A673 (cell line): ENCODE measurements around the gene TCF25. TPM values are rescaled to one million over a fixed set of nuclear protein-coding genes. Genes with fewer than 3 reads are reported as not detected.
A peak's percentile ranks its signal among the peaks of the same experiment; 100 is the strongest.

ENCODE experiments used
- BruUV-seq: library from RNA; stranded (reverse); fragments of 400-500 nt; replicated peaks from 2 replicates; lab custom pipeline; 2021; lab: Mats Ljungman, UMichigan
- CTCF ChIA-PET: fragments of 300-600 bp; sonication (Branson Sonifier 250); formaldehyde crosslinking; loops from one replicate; lab custom pipeline; 2022; ENCODE audit warnings: antibody characterized with exemption; lab: Charles Lee
- POLR2A ChIA-PET: fragments of 300-600 bp; sonication (Branson Sonifier 250); formaldehyde crosslinking; loops from one replicate; lab custom pipeline; 2022; ENCODE audit warnings: antibody characterized with exemption; ENCODE audit not compliant: low non-redundant PET; lab: Charles Lee
- DNase-seq: peaks from one replicate; pipeline ENCODE4 v3.0.0-alpha.2; 2015; ENCODE audit warnings: low spot score
- H3K27ac ChIP-seq: fragments of 200-600 bp; sonication (generic); 2 replicates; pipeline ENCODE4 v1.5.1; 2016; ENCODE audit warnings: mixed run types, low read depth, mild to moderate bottlenecking, mixed read lengths, antibody characterized with exemption, low read length; ENCODE audit not compliant: poor library complexity, severe bottlenecking
- H3K27me3 ChIP-seq: fragments of 200-600 bp; sonication (generic); replicated peaks from 2 replicates; pipeline ENCODE4 v1.6.1; 2017; ENCODE audit warnings: mixed run types, low read depth, mild to moderate bottlenecking, mixed read lengths, antibody characterized with exemption, low read length; ENCODE audit not compliant: insufficient read depth, poor library complexity
- H3K36me3 ChIP-seq: fragments of 200-600 bp; sonication (generic); 2 replicates; pipeline ENCODE4 v1.6.1; 2016; ENCODE audit warnings: mixed run types, mild to moderate bottlenecking, mixed read lengths, antibody characterized with exemption, low read length; ENCODE audit not compliant: insufficient read depth, poor library complexity, severe bottlenecking
- H3K4me1 ChIP-seq: fragments of 200-600 bp; sonication (generic); 2 replicates; pipeline ENCODE4 v1.6.1; 2017; ENCODE audit warnings: mixed run types, mild to moderate bottlenecking, mixed read lengths, antibody characterized with exemption, low read length; ENCODE audit not compliant: insufficient read depth, poor library complexity, severe bottlenecking
- H3K4me3 ChIP-seq: fragments of 200-600 bp; sonication (generic); 2 replicates; pipeline ENCODE4 v1.5.1; 2016; ENCODE audit warnings: low read depth, mixed run types, mild to moderate bottlenecking, mixed read lengths, low read length; ENCODE audit not compliant: poor library complexity, severe bottlenecking
- H3K9me3 ChIP-seq: fragments of 200-600 bp; sonication (generic); 2 replicates; pipeline ENCODE4 v1.6.1; 2016; ENCODE audit warnings: mixed run types, low read depth, mild to moderate bottlenecking, mixed read lengths, antibody characterized with exemption, low read length; ENCODE audit not compliant: poor library complexity, severe bottlenecking
- EZH2 ChIP-seq: fragments of 200-600 bp; sonication (generic); IDR thresholded peaks from 2 replicates; pipeline ENCODE4 v1.6.1; 2017; ENCODE audit warnings: borderline replicate concordance, low read depth, mild to moderate bottlenecking, mixed read lengths, antibody characterized with exemption, low read length; ENCODE audit not compliant: poor library complexity, severe bottlenecking
- intact Hi-C: fragments of 100-400 bp; cut with micrococcal nuclease; formaldehyde crosslinking; loops from one replicate; pipeline ENCODE4 v1.10.0; 2022; ENCODE audit not compliant: unreplicated experiment
- total RNA-seq: library from RNA; stranded (reverse); gene quantifications from 2 replicates; pipeline ENCODE4 v1.2.3, GENCODE V29; 2021
- TF ChIP-seq, protein P1 (sequence below): fragments of 300-800, 200-600 bp; sonication (generic); conservative IDR thresholded peaks from 2 replicates; pipeline ENCODE4 v1.5.1; 2017; ENCODE audit warnings: low read depth, mild to moderate bottlenecking, antibody characterized with exemption, low read length, moderate library complexity, mixed read lengths

The TCF25 gene
- total RNA-seq, 1 experiment from 2014 or later, result 190 TPM

GRCh38 chr16:89827383-89828198, 45.8 kb upstream of the TCF25 start:
- no peak for TF ChIP-seq EZH2
- TF ChIP-seq, protein P1, sequence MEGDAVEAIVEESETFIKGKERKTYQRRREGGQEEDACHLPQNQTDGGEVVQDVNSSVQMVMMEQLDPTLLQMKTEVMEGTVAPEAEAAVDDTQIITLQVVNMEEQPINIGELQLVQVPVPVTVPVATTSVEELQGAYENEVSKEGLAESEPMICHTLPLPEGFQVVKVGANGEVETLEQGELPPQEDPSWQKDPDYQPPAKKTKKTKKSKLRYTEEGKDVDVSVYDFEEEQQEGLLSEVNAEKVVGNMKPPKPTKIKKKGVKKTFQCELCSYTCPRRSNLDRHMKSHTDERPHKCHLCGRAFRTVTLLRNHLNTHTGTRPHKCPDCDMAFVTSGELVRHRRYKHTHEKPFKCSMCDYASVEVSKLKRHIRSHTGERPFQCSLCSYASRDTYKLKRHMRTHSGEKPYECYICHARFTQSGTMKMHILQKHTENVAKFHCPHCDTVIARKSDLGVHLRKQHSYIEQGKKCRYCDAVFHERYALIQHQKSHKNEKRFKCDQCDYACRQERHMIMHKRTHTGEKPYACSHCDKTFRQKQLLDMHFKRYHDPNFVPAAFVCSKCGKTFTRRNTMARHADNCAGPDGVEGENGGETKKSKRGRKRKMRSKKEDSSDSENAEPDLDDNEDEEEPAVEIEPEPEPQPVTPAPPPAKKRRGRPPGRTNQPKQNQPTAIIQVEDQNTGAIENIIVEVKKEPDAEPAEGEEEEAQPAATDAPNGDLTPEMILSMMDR, result no peak
- no TSS peak for BruUV-seq
- H3K36me3 ChIP-seq, result no peaks in the 10 kb centered on the region
- peak overlapping the region; percentile 62 for H3K4me3 ChIP-seq
- intact Hi-C loops, result no loop called here
- H3K27ac ChIP-seq, result peak overlapping the region; percentile 34
- ChIA-PET CTCF (no interaction called here), POLR2A (no interaction called here)
- peaks cover 5% of the 10 kb centered on the region for H3K4me1 ChIP-seq
- peak; percentile 40 for DNase-seq
- no peaks in the 10 kb centered on the region for H3K27me3 ChIP-seq
- no peaks in the 10 kb centered on the region for H3K9me3 ChIP-seq

DNA sequence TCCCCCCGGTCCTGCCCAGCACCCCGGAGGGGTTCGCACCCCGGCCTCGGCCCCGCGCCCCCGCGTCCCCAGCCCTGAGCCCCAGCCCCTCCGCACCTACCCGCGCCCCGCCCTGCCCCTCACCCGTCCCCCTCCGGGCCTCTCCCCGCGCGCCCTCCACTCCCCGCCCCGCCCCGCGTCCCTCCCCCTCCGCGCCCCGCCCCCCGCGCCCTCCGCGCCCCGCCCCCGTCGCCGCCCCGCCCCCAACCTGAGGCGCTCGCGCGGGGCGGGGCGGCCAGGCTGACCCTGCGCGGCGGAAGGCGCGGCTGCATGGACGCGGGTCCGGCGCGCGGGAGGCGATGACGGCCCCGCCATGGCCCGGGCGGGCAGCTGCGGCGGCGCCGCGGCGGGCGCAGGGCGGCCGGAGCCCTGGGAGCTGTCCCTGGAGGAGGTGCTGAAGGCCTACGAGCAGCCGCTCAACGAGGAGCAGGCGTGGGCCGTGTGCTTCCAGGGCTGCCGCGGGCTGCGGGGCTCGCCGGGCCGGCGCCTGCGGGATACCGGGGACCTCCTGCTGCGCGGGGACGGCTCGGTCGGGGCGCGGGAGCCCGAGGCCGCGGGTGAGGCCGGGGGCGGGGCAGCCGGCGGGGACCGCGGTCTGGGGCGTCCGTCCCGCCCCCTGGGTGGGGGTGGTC, 45.1 kb upstream of the TCF25 start, which contains the start of gene SPIRE2:
SPIRE2 (plus strand) TSS at position 277 of the 671 bp plus-strand sequence; CDS start at position 353, 76 bp downstream.
- Histone ChIP-seq H3K36me3 (no peaks in the 10 kb centered on the region), H3K4me1 (peaks cover 5% of the 10 kb centered on the region), H3K9me3 (no peaks in the 10 kb centered on the region), H3K27me3 (no peaks in the 10 kb centered on the region), H3K27ac (peak within 1 kb of the TSS; percentile 57), H3K4me3 (peak within 1 kb of the TSS; percentile 62)
- POLR2A ChIA-PET, result no interaction called here
- intact Hi-C loops, result no loop called here
- TF ChIP-seq, protein P1, result no peak
- TF ChIP-seq EZH2, result no peak
- CTCF ChIA-PET, result no interaction called here
- BruUV-seq, result no TSS peak
- DNase-seq, result peak; percentile 77

- Histone ChIP-seq H3K4me3 (peak overlapping the region; percentile 62), H3K27me3 (no peaks in the 10 kb centered on the region), H3K4me1 (peaks cover 5% of the 10 kb centered on the region), H3K9me3 (no peaks in the 10 kb centered on the region), H3K27ac (peak overlapping the region; percentile 57), H3K36me3 (no peaks in the 10 kb centered on the region)
- BruUV-seq, result no TSS peak
- no peak for TF ChIP-seq EZH2
- TF ChIP-seq, protein P1, result no peak
- intact Hi-C loops, result no loop called here
- ChIA-PET POLR2A (no interaction called here), CTCF (no interaction called here)
- no peak for DNase-seq
Measured at GRCh38 chr16:89828870-89829629, 44.3 kb upstream of the TCF25 start.
